Keratinocyte (primary cell): ENCODE measurements around the gene PRLR. TPM values are rescaled to one million over a fixed set of nuclear protein-coding genes. Genes with fewer than 3 reads are reported as not detected.

ENCODE experiments used
- DNase-seq: peaks from one replicate; pipeline ENCODE4 v3.0.0-alpha.2; 2011; ENCODE audit warnings: low read depth, missing footprints, low spot score
- FAIRE-seq: peaks from 2 replicates; lab custom pipeline; 2011; peaks lifted over from hg19 to GRCh38; lab: Jason Lieb, UNC
- H2AFZ ChIP-seq: 2 replicates; pipeline ENCODE4 v1.6.0; 2012; ENCODE audit warnings: low read length, control low read depth, inconsistent platforms; ENCODE audit not compliant: control insufficient read depth
- H3K27ac ChIP-seq: 2 replicates; pipeline ENCODE4 v1.5.1; 2011; ENCODE audit warnings: low read length; ENCODE audit not compliant: control insufficient read depth, insufficient read depth
- H3K27me3 ChIP-seq: 3 replicates; pipeline ENCODE4 v1.6.0; 2011; ENCODE audit warnings: low read length; ENCODE audit not compliant: control insufficient read depth, insufficient read depth; ENCODE audit errors: extremely low read depth
- H3K36me3 ChIP-seq, 2 experiments: 2 replicates in 1 of 2; 3 replicates in 1 of 2; pipeline ENCODE4 v1.5.1; 2011; ENCODE audit warnings: low read length in 2 of 2, mild to moderate bottlenecking in 1 of 2; ENCODE audit not compliant: control insufficient read depth in 2 of 2, insufficient read depth in 2 of 2; ENCODE audit errors: extremely low read depth in 1 of 2
- H3K4me1 ChIP-seq: 3 replicates; pipeline ENCODE4 v1.5.1; 2011; ENCODE audit warnings: low read length; ENCODE audit not compliant: control insufficient read depth, insufficient read depth; ENCODE audit errors: extremely low read depth
- H3K4me2 ChIP-seq: 3 replicates; pipeline ENCODE4 v1.6.0; 2011; ENCODE audit warnings: low read depth, low read length; ENCODE audit not compliant: control insufficient read depth, insufficient read depth; ENCODE audit errors: extremely low read depth
- H3K4me3 ChIP-seq, 3 experiments: fragments of 200-600 bp in 1 of 3; sonication (generic) in 1 of 3; 2 replicates in 2 of 3; 3 replicates in 1 of 3; pipeline ENCODE4 v1.5.1; 2011 to 2016; ENCODE audit warnings: low read length in 3 of 3, mild to moderate bottlenecking in 3 of 3, control low read depth in 2 of 3, inconsistent platforms in 1 of 3, low read depth in 1 of 3, mixed read lengths in 1 of 3, mixed run types in 1 of 3, moderate library complexity in 1 of 3; ENCODE audit not compliant: control insufficient read depth in 2 of 3, insufficient read depth in 2 of 3; ENCODE audit errors: extremely low read depth in 1 of 3
- H3K79me2 ChIP-seq: 2 replicates; pipeline ENCODE4 v1.6.0; 2012; ENCODE audit warnings: low read length; ENCODE audit not compliant: control insufficient read depth, insufficient read depth
- H3K9ac ChIP-seq: 3 replicates; pipeline ENCODE4 v1.6.0; 2011; ENCODE audit warnings: low read length; ENCODE audit not compliant: control insufficient read depth, insufficient read depth; ENCODE audit errors: extremely low read depth
- H3K9me1 ChIP-seq: 3 replicates; pipeline ENCODE4 v1.6.0; 2011; ENCODE audit warnings: low read length; ENCODE audit not compliant: control insufficient read depth, insufficient read depth; ENCODE audit errors: extremely low read depth
- H3K9me3 ChIP-seq: 2 replicates; pipeline ENCODE4 v1.5.1; 2012; ENCODE audit warnings: low read depth, low read length; ENCODE audit not compliant: control insufficient read depth
- H4K20me1 ChIP-seq: 3 replicates; pipeline ENCODE4 v1.6.0; 2011; ENCODE audit warnings: low read length; ENCODE audit not compliant: control insufficient read depth, insufficient read depth; ENCODE audit errors: extremely low read depth
- EZH2 ChIP-seq: IDR thresholded peaks from one replicate; pipeline ENCODE4 v1.6.1; 2012; ENCODE audit warnings: inconsistent platforms, mild to moderate bottlenecking, low read length, moderate library complexity
- dilution Hi-C: fragments of 300-500 bp; cut with MboI; formaldehyde crosslinking; loops from one replicate; pipeline ENCODE4 v1.7.0; 2020; ENCODE audit warnings: low sequenced_read_pairs; ENCODE audit not compliant: extremely low pct_ligation_motif_present
- polyA plus RNA-seq, 5 experiments: library from polyadenylated mRNA; depleted of rRNA in 3 of 5; stranded (reverse) in 3 of 5; stranded (forward) in 1 of 5; unstranded in 1 of 5; fragments of >200 nt; gene quantifications; 1 replicate in 1 of 5; 2 replicates in 3 of 5; 3 replicates in 1 of 5; pipeline versions ENCODE4 v1.2.1 to v1.2.3, GENCODE V29; 2011 to 2012; ENCODE audit warnings: missing spikeins in 2 of 5, low read depth in 1 of 5, low replicate concordance in 1 of 5
- TF ChIP-seq, protein P1 (sequence below), 3 experiments: IDR thresholded peaks in 1 of 3; conservative IDR thresholded peaks in 1 of 3; optimal IDR thresholded peaks in 1 of 3; 2 replicates in 2 of 3; 3 replicates in 1 of 3; pipeline versions ENCODE3 to v1.5.1; 2011; ENCODE audit warnings: low read length in 3 of 3, mild to moderate bottlenecking in 3 of 3, moderate library complexity in 2 of 3, control low read depth in 1 of 3, inconsistent platforms in 1 of 3; ENCODE audit not compliant: insufficient read depth in 2 of 3; ENCODE audit errors: extremely low read depth in 1 of 3

The PRLR gene
- polyA plus RNA-seq, 1 donor (not counting 4 experiments of a cell fraction or from before 2014, with no cell fraction given): 0.04 TPM

DNA sequence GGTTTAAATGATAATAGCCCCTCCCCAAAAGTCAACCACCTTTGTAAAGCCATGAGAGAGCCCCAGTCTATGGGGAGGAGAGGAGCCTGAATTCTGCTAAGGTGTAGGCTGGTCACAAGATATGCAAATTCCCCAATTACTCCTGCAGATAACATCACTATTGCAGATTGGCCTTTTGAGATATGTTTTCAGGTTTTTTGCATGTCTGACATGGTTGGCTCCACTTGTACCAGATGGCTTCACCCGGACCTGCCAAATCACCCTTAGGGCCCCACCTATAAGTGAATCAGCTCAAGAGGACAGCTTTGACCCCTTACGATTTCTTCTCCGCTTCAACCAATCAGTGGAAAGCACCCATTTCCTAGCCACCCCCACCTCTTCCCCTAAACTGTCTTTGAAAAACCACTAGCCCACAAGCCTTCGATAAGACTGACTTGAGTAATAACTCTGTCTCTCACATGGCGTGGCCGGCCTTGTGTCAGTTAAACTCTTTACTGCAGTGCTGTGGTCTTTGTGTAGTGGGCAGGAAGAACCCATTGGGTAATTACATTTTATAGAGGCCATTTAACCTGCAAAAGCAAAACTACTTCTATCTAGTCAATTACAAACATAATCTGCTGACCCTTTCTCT is 69.7 kb downstream of the PRLR start:
- Histone ChIP-seq H3K9ac (no peak overlapping the region), H4K20me1 (no peaks in the 10 kb centered on the region), H3K4me3 (no peak overlapping the region), H3K79me2 (no peaks in the 10 kb centered on the region), H3K9me3 (no peaks in the 10 kb centered on the region), H3K27me3 (peaks cover 7% of the 10 kb centered on the region), H3K4me1 (no peaks in the 10 kb centered on the region), H3K9me1 (no peaks in the 10 kb centered on the region), H3K27ac (no peak overlapping the region), H3K4me2 (no peak overlapping the region), H2AFZ (no peak overlapping the region), H3K36me3 (no peaks in the 10 kb centered on the region)
- TF ChIP-seq EZH2: no peak
- dilution Hi-C loops: no loop called here
- FAIRE-seq (no peak), DNase-seq (no peak)

DNA sequence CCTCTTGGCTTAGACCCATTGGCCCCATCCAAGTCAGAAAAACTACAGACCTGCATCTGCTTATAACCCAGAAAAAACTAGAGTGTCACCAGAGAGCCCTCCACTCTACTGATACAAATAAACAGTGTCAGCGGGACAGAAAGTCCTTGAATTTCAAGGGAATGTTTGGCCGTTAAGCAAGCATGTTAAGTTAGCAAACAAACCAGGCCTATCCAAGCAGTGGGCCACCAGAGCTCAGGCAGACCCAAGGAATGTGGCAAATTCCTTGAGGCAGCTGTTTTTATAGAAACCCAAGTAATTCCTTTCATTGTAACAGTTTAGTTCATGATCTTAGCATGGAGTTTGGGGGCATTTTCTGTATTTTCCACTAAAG is 70.9 kb downstream of the PRLR start:
- TF ChIP-seq, protein P1, sequence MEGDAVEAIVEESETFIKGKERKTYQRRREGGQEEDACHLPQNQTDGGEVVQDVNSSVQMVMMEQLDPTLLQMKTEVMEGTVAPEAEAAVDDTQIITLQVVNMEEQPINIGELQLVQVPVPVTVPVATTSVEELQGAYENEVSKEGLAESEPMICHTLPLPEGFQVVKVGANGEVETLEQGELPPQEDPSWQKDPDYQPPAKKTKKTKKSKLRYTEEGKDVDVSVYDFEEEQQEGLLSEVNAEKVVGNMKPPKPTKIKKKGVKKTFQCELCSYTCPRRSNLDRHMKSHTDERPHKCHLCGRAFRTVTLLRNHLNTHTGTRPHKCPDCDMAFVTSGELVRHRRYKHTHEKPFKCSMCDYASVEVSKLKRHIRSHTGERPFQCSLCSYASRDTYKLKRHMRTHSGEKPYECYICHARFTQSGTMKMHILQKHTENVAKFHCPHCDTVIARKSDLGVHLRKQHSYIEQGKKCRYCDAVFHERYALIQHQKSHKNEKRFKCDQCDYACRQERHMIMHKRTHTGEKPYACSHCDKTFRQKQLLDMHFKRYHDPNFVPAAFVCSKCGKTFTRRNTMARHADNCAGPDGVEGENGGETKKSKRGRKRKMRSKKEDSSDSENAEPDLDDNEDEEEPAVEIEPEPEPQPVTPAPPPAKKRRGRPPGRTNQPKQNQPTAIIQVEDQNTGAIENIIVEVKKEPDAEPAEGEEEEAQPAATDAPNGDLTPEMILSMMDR (optimal IDR thresholded peaks at IDR 0.05 in 1 of 3, IDR thresholded peaks at IDR 0.05 in 1 of 3, conservative IDR thresholded peaks at IDR 0.05 in 1 of 3; ENCODE audit: extremely low read depth in 1 of 3, insufficient read depth in 2 of 3, low read length in 3 of 3): no peak
- TF ChIP-seq EZH2: no peak

More for the DNA sequence above, 70.9 kb downstream of the PRLR start:
- Histone ChIP-seq H3K4me2 (no peak overlapping the region), H3K9me3 (no peaks in the 10 kb centered on the region), H4K20me1 (no peaks in the 10 kb centered on the region), H3K27me3 (peaks cover 7% of the 10 kb centered on the region), H3K9ac (no peak overlapping the region), H3K79me2 (no peaks in the 10 kb centered on the region), H3K36me3 (no peaks in the 10 kb centered on the region), H3K4me3 (no peak overlapping the region), H3K9me1 (no peaks in the 10 kb centered on the region), H2AFZ (no peak overlapping the region), H3K27ac (no peak overlapping the region), H3K4me1 (no peaks in the 10 kb centered on the region)
- no peak for FAIRE-seq
- dilution Hi-C loops: no loop called here
- no peak for DNase-seq
